Right renal cortex interstitium (tissue), 3 donors: ENCODE data around the gene NRP2. TPM values are rescaled to one million over a fixed set of nuclear protein-coding genes. Genes with fewer than 3 reads are reported as not detected.

Experiments used
- DNase-seq, 3 donors: peaks; one replicate each; pipeline ENCODE4 v3.0.0-alpha.2; 2013; ENCODE audit warnings: low read depth in 3 of 3, low spot score in 2 of 3
- polyA plus RNA-seq, 3 donors: library from polyadenylated mRNA; unstranded; fragments of 120-200 nt; gene quantifications; one replicate each; pipeline ENCODE4 v1.2.1, GENCODE V29; 2013; ENCODE audit not compliant: insufficient read length in 3 of 3

Gene NRP2
- polyA plus RNA-seq, 3 donors, result 60.2 to 67.1 (median 62.9) TPM

DNA sequence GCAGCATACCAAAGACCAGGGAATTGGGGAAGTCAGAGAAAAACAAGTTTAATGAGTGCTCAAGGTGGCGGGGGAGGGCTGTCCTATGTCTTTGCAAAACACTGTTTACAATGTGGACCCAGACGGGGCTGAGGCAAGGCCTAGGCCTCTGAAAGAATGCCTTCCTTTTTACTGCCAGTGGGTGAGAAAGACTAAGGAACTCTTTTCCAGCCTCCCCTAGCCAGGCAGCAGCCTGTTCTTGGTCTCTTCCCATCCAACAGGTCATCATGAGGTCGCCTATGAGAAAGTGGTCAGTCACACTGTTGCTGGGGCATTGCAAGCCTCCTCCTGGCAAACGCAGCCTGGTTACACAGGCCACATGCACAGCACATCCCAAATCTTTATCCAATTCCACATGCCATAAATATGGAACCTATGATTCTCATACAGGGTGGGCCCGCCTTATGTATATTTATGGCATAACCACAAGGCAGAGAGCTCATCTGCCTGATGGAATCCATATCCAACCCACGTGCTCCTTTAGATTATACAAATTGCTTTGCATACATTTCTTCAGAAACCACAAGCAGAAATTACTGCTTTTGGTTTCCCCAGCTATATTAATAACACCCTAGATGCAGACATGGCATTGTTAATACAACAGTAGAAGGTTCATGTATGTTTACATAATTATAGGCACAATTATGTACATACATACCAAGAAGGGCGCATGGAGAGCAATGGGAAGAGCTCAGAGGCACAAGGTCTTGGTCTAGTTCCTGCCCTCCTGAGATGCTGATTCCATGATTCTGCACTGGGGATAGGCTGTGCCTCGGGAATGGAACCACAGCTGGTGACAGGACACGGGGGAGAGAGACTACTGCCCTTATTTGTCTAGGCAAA, 48.6 kb downstream of the NRP2 start:
- no peak for DNase-seq

GRCh38 chr2:205731583-205731981, 49.3 kb downstream of the NRP2 start:
- no peak for DNase-seq

DNA sequence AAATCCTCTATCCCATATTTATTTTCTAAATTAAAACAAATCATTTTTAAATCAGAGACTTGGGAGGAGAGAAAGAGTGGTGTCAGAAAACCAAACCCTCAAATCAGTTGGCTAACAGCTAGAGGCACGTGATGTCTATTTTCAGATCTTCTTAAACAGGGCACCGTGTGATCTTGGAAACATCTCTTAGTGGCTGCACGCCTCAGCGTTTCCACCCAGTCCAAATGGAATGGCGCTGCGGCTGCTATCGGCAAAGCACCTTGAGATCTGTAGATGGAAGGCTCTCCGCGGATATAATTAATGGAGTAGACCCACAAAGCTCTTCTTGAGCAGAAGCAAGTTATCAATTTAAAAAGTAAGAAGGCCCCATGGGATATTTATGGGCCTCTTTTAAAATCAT, 50.0 kb downstream of the NRP2 start:
- no peak for DNase-seq

- DNase-seq, result no peak
These were observed 50.8 kb downstream of the NRP2 start for GRCh38 chr2:205733082-205733481.

DNA sequence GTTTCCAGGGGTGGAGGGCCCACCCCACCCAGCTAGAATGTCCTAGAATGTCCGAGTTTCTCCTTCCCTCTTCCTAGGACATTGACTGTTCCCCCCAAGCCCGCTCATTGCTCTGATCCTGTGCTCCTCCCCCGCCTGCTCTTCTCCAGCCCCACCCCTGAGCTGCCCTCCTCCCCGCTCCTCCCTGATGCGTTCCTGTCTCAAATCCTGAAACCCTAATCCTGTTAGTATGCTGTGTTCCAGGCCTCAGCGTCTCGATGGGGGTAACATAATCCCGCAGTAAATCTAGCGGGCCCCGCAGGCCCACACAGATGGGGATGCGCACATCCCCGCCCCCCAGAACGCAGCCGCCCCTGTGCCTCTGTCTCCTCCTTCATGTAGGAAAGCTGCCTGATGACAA, 51.3 kb downstream of the NRP2 start:
- no peak for DNase-seq

GRCh38 chr2:205734436-205735037, 52.2 kb downstream of the NRP2 start:
- no peak for DNase-seq

- no peak for DNase-seq
These were observed 56.0 kb downstream of the NRP2 start for GRCh38 chr2:205738117-205738968.

DNA sequence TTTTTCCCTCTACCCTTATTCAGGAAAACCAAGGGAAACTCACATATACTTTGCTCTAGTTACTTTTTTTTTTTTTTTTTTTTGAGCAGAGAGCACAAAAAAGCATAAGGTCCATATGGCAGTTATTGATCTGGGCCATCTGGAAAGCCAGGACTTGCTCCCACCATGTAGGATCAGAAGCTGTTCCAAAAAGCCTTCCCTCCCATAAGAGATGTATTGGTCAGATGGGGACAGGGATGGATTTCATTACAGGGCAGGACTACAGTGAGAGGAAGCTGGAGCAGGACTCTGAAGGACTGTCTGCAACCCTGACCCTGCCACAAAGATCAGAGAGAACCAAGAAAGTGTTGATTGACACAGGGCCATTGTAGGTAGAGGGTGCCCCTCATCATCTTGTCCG, 57.3 kb downstream of the NRP2 start:
- DNase-seq, result no peak

DNA sequence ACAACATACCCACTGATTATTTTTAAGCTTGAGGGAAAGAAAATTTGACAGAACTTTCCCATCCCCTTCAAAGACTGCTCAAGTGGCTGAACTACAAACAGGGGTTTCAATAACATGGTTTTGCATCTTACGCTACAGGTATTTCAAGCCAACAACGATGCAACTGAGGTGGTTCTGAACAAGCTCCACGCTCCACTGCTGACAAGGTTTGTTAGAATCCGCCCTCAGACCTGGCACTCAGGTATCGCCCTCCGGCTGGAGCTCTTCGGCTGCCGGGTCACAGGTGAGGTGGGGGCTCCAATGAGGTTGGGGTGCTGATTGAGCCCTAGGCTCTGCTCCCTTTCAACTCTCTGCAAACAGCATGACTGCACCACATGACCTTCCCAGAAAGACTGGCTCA, 58.1 kb downstream of the NRP2 start:
- no peak for DNase-seq

GRCh38 chr2:205741256-205741978, 59.1 kb downstream of the NRP2 start:
- DNase-seq, result no peak

DNA sequence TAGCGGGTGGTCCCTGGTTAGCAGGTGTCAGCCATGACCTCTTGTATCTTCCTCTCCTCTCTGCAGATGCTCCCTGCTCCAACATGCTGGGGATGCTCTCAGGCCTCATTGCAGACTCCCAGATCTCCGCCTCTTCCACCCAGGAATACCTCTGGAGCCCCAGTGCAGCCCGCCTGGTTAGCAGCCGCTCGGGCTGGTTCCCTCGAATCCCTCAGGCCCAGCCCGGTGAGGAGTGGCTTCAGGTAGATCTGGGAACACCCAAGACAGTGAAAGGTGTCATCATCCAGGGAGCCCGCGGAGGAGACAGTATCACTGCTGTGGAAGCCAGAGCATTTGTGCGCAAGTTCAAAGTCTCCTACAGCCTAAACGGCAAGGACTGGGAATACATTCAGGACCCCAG, 60.8 kb downstream of the NRP2 start:
- DNase-seq, result no peak

DNA sequence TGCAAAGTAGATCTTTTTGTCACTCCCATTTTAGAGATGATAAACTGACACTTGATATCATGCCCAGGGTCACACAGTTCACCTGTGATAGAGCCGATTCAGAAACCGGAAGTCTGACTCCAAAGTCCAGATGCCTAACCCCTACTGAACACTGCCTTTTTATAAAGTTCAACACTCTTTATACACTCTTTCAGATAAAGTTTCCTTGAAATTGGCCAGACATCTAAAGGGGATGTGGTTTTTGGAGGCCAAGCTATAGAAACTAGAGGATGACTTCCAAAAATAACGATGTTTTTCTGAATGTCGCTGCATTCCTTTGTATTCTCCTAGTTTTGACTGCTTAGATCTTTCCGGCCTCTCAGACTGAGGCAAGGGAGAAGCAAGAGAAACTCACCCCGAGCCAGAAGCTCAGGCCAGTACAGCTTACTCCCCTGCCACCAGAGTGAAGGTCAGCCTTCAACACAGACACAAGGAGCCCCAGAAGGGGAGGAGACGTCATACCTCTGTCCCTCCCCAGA, 61.8 kb downstream of the NRP2 start:
- DNase-seq, result no peak

DNA sequence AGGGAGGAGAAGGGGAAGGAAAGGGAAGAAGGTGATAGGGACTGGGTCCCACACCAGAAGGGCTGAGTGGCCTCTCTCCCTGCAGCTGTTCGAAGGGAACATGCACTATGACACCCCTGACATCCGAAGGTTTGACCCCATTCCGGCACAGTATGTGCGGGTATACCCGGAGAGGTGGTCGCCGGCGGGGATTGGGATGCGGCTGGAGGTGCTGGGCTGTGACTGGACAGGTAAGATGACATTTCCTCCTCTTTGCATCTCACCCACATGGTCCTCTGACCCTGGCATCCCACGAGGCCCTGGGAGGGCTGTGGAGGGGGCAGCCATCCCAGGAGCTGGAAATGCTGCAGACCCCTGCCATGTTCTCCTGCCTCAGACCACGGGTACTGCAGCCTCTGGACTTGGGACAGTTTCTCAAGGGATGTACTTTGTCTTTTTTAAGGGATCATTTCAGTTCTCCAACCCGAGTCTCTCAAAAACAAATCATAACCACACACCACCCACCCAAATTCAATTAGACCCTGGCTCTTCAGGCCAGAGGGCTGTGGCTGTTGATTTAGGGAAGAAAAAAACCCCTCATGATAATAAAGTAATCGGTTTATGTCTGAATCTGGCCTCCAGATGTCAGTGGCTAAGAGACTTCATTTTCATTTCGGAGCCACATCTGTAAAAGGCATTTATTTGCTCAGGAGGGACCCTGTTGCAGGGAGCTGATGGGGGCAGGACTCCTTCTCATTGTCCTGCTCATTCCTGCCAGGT, 63.5 kb downstream of the NRP2 start:
- DNase-seq, result no peak

DNA sequence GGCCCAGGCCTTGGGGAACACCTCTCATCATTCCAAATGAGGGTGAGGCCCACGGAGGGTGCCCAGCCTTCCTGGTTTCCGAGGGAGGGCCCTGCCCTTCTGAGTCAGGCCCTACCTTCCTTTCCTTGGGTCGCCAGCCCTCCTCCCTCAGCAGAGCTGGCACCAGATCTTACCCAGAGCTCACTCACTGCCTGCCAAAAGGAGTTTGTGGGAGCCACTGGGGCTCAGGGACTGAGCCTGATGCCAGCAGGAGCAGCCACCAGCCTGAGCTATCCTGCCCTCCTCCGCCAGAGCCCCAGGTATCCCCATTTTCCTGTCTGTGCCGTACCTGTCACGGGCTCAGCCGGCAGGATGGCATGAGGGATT, 64.1 kb downstream of the NRP2 start:
- DNase-seq, result no peak

GRCh38 chr2:205747829-205748386, 65.6 kb downstream of the NRP2 start:
- DNase-seq, result no peak

DNA sequence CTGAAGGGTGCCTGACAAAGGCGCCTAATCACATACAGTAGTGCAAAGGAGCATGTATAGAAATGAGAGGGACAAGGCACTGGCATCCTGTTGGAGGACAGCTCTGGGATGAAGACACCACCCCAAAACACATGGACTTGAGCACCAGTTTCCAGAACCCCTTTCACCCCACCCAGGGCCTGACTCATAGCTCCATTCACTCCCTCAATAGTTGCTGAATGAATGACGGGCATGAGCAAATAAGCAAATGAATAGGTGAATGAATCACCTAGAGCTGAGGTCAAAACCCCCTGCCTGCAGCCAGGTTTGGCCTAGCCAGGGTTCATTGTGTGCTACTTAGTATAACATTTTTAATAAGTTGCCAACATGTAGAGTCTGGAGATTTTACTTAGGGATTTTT, 66.3 kb downstream of the NRP2 start:
- no peak for DNase-seq

DNA sequence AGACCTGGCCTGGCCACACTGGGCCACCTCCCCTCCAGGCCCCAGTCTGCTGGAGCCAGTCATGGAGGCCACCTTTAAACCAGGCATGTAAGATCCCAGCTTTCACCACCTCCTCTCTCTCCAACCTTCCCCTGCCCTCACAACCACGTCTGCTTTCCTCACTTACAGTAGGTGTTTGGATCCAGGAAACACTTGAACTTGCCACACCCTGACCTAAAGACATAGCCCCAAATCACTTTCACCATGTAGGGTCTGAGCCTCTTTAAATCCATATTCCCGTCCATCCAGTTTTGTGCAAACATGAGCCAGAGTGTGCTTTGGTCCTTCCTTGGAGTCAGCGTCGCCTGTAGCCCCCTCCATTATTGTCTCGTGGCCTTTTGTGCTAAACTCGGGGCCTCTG, 66.8 kb downstream of the NRP2 start:
- DNase-seq, result no peak

- DNase-seq, result no peak
These were observed 68.5 kb downstream of the NRP2 start for GRCh38 chr2:205750797-205751196.

- DNase-seq, result no peak
These were observed 69.3 kb downstream of the NRP2 start for GRCh38 chr2:205751569-205752031.
